GM19395 (cell line): Measurements from ENCODE around the gene MT1X.
"Not testable (repeated sequence)": the region's sequence is repeated elsewhere in the genome, so short reads cannot be mapped to it uniquely, and the experiment has no call there.

ENCODE experiments used
- ATAC-seq: cut with Tn5 transposase; IDR thresholded peaks from one replicate; pipeline ENCODE4 v1.9.1; 2021; ENCODE audit warnings: mild to moderate bottlenecking, moderate library complexity; ENCODE audit not compliant: unreplicated experiment

MT1X gene

DNA sequence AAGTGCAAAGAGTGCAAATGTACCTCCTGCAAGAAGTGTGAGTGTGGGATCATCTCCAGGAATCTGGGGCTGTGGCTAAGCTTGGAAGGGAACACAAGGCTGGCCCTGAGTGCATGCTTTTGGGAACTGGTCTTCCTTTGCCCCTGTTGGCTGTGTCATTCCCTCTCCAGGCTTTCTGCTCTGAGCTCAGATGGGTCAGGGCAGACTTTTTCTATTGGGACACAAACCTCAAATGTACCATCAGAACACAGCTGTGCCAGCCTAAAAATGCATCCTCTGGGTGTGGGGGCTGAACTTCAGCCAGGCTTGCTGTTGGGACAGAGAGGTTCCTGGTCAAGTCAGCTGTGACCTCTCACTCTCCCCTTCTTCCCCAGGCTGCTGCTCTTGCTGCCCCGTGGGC is 29.7 kb upstream of the MT1X start:
- no peak for ATAC-seq

DNA sequence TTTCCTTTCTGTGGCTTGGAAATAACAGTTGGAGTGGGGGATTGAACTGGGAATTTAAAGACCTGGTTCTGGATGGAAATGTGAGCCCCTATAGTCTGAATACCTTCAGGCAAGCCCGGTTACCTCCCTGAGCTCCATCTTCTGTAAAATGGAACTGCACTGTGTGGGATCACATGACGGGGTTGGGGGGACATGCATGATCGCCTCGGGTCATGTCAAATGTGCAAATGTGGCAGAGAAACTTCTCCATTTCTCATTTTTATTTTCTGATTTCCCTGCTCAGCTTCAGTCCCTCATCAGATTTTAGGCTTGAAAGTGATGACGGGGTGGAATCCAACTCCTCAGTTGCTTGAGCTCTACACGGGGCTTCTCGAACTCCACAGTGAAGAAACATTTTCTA is 29.1 kb upstream of the MT1X start:
- no peak for ATAC-seq

DNA sequence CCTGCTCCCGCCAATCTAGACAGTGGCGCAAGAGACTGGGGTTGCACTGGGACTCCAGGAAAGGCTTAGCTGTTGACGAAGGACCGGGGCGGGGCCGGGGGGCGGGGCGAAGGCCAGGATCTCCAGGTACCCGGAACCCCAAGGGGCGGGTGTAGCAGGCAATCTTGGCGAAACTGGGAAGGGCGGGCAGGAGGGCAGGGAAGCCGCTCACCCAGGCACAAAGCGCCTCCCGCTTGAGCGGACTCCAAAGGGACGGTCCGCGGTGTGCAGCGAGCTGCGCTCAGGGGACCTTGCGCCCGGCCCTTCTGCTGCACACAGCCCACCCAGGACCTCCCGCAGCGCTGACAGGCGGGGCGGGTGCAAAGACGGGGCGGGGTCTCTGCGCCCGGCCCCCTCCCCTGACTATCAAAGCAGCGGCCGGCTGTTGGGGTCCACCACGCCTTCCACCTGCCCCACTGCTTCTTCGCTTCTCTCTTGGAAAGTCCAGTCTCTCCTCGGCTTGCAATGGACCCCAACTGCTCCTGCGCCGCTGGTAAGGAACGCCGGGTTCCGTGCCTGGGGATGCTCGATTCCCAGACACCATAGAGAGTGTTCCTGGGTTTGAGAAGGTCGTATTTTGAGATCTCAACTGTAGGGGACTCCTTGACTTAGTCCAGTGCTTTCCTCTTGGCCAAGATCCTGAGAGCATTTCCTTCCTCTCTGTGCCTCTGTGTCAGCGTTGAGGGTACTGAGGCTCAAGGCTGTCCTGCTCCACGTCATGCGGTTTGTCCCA is 24.5 kb upstream of the MT1X start, which contains the start of gene MT1F:
Gene MT1F, plus strand, starts transcription at position 405 of the 772 bp plus-strand sequence. Its CDS starts 100 bp downstream, at position 505.
- no peak for ATAC-seq

DNA sequence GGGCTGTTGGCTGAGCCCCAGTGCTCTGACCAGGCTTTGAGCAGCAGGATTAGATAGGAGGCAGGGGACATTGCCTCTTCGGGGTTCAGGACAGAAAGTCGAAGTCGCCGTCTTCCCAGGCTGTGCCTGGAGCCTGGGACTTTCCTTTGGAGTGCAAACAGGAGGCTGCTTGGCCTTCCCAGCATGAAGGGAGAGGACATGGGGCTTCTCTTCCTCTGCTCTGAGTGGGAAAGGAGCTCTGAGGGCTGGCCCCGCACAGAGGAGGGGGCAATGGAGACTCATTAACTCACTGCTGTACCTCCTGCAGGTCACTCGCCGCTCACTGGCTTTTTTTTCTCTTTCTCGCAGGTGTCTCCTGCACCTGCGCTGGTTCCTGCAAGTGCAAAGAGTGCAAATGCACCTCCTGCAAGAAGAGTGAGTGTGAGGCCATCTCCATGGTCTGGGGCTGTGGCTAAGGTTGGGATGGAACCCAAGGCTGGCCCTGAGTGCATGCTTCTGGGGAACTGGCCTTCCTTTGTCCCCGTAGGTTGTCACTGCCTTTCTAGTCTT is 23.9 kb upstream of the MT1X start:
- no peak for ATAC-seq

DNA sequence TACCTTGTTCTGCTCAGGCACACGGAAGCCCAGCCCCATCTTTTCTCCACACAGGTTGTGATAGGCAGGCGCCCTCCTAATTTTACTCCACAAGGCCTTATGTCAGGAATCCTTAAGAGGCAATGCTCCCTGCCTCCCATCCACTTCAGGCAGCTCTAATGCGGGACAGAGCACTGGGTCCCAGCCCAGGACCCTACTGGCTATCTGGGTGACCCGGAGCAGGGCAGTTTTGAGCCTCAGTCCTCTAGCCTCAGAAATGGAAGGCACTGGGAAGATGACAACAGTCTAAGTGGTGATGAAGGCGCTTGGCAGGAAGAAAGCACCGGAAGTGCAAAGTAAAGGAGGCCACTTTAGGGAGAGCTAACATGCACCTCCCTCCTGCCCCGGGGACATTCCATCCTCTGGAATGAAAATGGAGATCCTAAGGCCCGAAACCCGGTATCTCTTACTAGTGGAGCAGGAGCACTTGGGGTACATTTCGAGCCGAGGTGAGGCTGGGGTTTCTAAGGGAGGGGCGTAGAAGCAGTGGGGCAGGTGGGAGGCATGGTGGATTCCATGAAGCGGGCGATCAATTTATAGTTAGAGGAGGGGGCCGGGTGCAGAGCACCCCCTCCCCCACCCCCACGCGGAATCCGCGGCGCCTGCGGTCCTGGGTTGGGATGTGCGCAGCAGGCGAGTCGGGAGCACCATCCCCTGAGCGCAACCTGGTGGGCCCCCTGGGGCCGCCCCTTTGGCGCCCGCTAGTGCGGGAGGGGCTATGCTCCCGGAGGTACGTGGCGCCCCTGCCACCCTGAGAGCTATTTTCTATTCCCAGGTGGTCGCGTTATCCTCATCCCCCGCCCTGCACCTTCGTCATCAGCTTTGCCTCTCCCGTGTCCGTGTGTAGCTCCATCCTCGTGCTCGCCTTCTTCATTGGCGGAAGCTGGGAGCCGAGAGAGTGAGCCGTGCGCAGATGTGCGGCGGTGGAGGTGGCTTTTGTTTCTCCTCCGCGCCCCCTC is 19.6 kb upstream of the MT1X start:
- no peak for ATAC-seq

DNA sequence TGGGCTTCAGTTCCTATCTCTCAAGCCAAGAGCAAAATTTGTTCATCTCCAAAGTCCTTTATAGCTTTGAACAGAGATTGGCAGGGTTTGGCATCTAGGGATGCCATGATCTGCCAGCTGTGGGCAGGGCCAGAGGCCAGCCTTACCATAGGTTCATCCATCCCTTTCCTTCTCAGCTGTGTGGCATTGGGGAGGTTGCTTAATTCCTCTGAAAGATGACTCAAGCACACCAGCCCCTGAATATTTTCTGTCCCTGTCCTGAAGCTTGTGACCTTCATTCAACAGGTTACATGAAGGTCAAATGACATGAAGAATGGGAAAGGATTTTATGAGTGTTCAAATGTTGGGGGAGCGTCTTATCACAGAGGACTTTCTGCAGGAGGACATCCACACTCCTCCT is 17.8 kb upstream of the MT1X start:
- no peak for ATAC-seq

DNA sequence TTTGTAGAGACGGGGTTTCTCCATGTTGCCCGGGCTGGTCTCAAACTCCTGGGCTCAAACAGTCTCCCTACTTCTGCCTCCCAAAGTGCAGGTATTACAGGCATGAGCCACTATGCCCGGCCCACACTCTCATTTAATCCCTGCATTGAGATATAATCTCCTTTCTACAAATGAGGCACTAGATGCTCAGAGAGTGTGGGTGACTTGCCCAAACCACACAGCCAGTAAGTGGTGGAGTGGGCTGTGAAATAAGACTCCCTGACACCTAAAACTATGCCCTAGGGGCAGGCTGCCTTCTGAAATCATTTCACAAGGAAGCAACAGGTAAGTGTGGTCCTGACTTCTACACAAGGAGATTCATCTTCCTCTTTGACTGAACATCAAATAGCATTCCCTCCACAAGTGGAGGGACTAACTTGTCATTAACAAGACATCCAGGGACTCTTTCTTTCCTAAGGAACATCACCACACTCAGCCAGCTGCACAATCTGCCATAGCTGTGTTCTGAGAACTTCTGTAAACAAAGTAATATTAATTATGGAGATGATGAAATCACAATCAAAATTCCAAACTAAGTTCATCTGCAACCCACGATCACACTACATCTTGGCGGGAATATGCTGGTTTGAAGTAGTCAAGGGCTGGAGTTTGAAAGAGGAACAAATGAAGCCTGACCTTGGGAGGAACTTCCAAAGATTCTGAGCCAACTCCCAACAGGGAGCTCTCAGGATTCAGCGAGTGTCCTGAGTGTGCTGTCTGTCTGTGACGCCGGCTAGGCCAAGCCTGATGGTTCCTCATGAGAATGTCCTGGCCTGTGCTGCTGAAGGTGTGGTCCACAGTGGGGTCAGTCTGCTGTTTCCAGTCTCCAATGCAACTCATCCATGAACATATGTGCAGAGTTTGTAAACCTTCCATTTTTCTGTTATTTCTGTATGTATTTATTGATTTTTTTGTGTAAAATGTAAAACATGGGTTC is 16.7 kb upstream of the MT1X start:
- ATAC-seq: not testable (repeated sequence)

DNA sequence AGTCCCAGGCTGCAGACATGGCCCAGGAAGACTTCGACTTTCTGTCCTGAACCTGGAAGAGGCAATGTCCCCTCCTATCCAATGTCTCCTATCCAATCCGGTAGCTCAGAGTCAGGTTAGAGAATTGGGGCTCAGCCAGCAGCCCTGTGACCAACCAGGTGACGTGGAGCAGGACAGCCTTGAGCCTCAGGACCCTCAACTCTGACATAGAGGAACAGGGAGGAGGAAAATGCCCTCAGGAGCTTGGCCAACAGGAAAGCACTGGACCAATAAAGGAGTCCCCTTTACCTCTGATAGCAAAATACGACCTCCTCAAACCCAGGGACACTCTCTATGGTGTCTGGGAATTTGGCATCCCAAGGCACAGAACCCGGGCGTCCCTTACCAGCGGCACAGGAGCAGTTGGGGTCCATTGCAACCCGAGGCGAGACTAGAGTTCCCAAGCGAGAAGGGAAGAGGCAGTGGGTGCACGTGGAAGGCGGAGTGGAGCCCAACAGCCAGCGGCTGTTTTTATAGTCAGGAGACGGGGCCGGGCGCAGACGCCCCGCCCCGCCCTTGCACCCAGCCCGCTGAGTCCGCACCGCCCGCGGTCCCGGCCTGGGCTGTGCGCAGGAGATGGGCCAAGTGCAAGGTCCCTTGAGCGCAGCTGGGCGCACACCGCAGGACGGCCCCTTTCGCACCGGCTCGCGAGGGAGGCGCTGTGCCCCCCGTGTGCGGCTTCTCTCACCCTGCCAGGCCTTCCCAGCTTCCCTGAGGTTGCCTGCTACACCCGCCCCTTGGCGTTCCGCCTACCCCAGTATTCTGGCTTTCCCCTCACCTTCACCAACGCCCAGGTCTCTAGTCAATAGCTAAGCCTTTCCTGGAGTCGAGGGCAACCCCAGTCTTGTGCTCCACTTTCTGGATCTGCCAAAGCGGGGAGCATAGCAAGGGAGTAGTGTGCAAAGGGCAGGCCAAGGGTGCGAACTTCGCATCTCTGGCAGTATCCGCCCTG is 14.4 kb upstream of the MT1X start, which contains the start of gene MT1G:
Gene MT1G, minus strand, starts transcription at position 485 of the 991 bp plus-strand sequence. Its CDS starts 72 bp downstream, at position 413.
- ATAC-seq: no peak

DNA sequence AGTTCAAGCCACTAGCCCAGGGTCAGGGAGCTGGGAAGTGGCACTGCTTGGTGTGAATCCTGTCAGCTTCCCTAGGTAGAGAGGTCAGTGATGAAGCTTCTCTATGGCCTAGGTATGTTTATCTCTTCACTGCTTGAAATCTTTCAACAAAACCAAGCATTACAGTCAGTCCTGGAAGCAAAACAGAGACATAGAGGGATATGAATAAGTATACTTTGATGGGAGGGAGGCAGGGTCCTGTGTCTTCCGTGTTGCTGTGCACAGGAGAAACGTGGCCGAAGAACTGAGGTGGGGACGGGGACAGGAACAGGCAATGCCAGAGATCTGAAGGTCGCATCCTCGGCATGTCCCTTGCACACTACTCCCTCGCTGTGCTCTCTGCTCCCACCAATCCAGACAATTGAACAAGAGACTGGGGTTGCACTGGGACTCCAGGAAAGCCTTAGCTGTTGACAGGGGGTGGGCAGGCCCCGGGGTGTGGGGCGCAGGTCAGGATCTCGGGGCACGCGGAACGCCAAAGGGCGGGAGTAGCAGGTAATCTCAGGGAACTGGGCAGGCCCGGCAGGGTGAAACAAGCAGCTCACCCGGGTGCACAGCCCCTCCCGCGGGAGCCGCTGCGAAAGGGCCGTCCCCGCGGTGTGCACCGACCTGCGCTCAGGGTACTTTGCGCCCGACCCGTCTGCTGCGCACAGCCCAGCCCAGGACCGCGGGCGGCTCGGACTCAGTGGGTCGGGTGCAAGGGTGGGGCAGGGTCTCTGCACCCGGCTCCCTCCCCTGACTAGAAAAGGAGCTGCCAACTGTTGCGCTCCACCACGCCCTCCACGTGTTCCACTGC is 13.0 kb upstream of the MT1X start, which contains the start of gene MT1H:
Gene MT1H, plus strand, starts transcription at position 810 of the 835 bp plus-strand sequence. CDS start 71 bp downstream, outside the sequence.
- ATAC-seq: no peak

DNA sequence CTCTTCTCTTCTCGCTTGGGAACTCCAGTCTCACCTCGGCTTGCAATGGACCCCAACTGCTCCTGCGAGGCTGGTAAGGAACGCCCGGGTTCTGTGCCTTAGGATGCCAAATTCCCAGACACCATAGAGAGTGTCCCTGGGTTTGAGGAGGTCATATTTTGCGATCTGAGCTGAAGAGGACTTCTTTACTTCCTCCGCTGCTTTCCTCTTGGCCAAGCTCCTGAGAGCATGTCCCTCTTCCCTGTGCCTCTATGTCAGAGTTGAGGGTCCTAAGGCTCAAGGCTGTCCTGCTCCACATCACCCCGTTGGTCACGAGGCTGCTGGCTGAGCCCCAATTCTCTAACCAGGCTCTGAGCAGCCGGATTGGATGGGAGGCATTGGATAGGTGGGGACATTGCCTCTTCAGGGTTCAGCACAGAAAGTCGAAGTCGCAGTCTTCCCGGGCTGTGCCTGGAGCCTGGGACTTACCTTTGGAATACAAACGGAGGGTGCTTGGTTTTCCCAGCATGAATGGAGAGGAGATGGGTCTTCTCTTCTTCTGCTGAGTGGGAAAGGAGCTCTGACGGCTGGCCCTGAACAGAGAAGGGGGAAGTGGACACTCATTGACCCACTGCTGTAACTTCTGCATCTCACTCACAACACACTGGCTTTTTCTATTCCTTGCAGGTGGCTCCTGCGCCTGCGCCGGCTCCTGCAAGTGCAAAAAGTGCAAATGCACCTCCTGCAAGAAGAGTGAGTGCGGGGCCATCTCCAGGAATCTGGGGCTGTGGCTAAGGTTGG is 12.2 kb upstream of the MT1X start:
- ATAC-seq: no peak

DNA sequence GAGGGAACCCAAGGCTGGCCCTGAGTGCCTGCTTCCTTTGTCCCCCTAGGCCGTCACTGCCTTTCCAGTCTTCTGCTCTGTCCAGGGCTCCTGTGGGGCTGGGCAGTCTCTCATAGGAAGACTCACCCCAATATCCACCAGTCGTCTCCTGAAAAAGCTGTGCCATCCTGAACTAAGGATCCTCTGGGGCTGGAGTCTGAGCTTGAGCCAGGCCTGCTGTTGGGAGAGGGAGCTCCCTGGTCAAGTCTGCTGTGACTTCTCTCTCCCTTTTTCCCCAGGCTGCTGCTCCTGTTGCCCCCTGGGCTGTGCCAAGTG is 11.7 kb upstream of the MT1X start:
- ATAC-seq: no peak

DNA sequence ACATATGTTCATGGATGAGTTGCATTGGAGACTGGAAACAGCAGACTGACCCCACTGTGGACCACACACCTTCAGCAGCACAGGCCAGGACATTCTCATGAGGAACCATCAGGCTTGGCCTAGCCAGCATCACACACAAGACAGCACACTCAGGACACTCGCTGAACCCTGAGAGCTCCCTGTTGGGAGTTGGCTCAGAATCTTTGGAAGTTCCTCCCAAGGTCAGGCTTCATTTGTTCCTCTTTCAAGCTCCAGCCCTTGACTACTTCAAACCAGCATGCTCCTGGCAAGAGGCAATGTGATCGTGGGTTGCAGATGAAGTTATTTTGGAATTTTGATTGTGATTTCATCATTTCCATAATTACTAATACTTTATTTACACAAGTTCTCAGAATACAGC is 10.6 kb upstream of the MT1X start:
- not testable (repeated sequence) for ATAC-seq

DNA sequence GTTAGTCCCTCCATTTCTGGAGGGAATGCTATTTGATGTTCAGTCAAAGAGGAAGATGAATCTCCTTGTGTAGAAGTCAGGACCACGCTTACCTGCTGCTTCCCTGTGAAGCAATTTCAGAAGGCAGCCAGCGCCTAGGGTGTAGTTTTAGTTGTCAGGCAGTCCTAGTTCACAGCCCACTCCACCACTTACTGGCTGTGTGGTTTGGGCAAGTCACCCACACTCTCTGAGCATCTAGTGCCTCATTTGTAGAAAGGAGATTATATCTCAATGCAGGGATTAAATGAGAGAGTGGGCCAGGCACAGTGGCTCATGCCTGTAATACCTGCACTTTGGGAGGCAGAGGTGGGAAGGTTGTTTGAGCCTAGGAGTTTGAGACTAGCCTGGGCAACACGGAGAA is 10.1 kb upstream of the MT1X start:
- ATAC-seq: not testable (repeated sequence)

DNA sequence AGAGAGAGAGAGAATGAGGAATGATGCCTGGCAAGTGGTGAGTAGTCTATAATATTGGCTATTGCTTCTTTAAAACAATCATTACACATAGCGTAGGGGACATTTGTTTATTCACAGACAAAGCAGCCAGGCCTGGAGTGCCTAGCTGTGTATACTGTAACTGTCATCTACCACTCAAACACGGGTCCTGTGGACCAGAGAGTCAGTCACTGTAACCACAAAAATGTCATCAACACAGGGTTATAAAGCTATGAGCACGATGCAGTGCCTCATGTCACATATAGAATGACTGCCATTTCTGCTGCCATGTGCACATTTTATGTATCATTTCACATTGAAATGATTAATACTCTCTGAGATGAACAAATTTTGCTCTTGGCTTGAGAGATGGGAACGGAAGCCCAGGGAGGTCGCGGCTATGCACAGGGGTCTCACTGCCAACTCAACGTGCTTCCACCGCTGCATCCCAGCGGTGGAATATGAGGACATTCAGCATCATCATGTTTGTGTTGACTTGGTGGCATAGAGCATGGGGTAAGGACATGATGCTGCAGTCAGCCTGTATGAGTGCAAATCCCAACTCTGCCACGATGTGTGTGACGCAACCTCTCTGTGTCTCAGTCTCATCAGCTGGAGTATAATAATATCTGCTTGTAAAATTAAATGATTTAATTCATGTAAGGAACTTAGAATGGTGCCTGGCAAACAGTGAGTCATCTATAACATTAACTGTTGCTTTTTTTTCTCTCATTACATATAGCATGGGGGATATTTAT is 9.3 kb upstream of the MT1X start:
- ATAC-seq: no peak

DNA sequence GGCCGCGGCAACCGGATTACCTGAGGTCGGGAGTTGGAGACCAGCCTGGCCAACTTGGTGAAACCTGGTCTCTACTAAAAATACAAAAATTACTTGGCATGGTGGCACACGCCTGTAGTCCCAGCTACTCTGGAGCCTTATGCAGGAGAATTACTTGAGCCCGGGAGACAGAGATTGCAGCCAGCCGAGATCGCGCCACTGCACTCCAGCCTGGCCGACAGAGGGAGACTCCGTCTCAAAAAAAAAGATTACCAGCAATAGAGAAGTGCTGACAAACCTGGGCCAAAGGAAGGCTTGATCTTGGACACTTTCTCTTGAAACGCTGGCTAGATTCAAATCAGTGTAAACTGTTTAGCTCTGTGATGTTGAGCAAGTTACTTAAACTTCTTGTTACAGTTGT is 8.3 kb upstream of the MT1X start:
- no peak for ATAC-seq

DNA sequence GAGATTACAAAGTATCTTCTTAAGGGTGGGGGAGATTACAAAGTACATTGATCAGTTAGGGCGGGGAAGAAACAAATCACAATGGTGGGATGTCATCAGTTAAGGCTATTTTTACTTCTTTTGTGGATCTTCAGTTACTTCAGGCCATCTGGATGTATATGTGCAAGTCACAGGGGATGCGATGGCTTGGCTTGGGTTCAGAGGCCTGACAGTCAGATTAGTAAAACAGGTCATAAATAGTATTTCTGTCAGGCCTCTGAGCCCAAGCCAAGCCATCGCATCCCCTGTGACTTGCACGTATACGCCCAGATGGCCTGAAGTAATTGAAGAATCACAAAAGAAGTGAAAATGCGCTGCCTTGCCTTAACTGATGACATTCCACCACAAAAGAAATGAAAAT is 7.7 kb upstream of the MT1X start:
- not testable (repeated sequence) for ATAC-seq
